Measurements from ENCODE around the gene CEACAM19. TPM values are rescaled to one million over a fixed set of nuclear protein-coding genes. Genes with fewer than 3 reads are reported as not detected.

Gene CEACAM19
- total RNA-seq, 4 donors from 2014 or later, result 0.82 to 5.2 (median 3.5) TPM

GRCh38 chr19:44677019-44677811 lies 5.9 kb downstream of the CEACAM19 start:
- no peaks in the 10 kb centered on the region for H3K9me3 ChIP-seq
- peaks cover 0 to 36% of the 10 kb centered on the region in 2 donors for H3K36me3 ChIP-seq
- no peak overlapping the region for H3K4me3 ChIP-seq
- H3K27ac ChIP-seq, result no peak overlapping the region
- no peaks in the 10 kb centered on the region for H3K27me3 ChIP-seq
- 52 to 61% methylated on average over 8 of the region's 8 CpGs for WGBS, 2 donors (ENCODE audit: low coverage in 1 of 2)
- no peaks in the 10 kb centered on the region for H3K4me1 ChIP-seq
- TF ChIP-seq EP300 (IDR thresholded peaks at IDR 0.05), result no peak
- no peak for TF ChIP-seq POLR2A (IDR thresholded peaks at IDR 0.05)
- TF ChIP-seq CTCF (IDR thresholded peaks at IDR 0.05), result no peak
- TF ChIP-seq POLR2AphosphoS5 (IDR thresholded peaks at IDR 0.05), result no peak
- no peak for ATAC-seq

GRCh38 chr19:44680536-44680935 lies 9.3 kb downstream of the CEACAM19 start:
- ATAC-seq, result no peak
- Histone ChIP-seq H3K27me3 (no peaks in the 10 kb centered on the region), H3K36me3 (peaks cover 0 to 55% of the 10 kb centered on the region in 2 donors), H3K9me3 (no peaks in the 10 kb centered on the region), H3K4me3 (no peak overlapping the region), H3K27ac (no peak overlapping the region), H3K4me1 (peaks cover 0 to 11% (median 0%) of the 10 kb centered on the region in 3 donors)
- TF ChIP-seq EP300 (IDR thresholded peaks at IDR 0.05) (no peak), POLR2AphosphoS5 (IDR thresholded peaks at IDR 0.05) (no peak), POLR2A (IDR thresholded peaks at IDR 0.05) (no peak), CTCF (IDR thresholded peaks at IDR 0.05) (no peak)

GRCh38 chr19:44681992-44682790 lies 10.9 kb downstream of the CEACAM19 start:
- Histone ChIP-seq H3K27ac (no peak overlapping the region), H3K27me3 (no peaks in the 10 kb centered on the region), H3K4me3 (no peak overlapping the region), H3K36me3 (peaks cover 0 to 43% of the 10 kb centered on the region in 2 donors), H3K4me1 (peaks cover 0 to 11% (median 0%) of the 10 kb centered on the region in 3 donors), H3K9me3 (no peaks in the 10 kb centered on the region)
- TF ChIP-seq CTCF (IDR thresholded peaks at IDR 0.05) (no peak), EP300 (IDR thresholded peaks at IDR 0.05) (no peak), POLR2AphosphoS5 (IDR thresholded peaks at IDR 0.05) (no peak), POLR2A (IDR thresholded peaks at IDR 0.05) (no peak)
- 72 to 86% methylated on average over 4 to 8 of the region's 15 CpGs for WGBS, 2 donors (ENCODE audit: low coverage in 1 of 2)
- ATAC-seq, result no peak

- H3K27me3 ChIP-seq, result no peaks in the 10 kb centered on the region
- TF ChIP-seq POLR2AphosphoS5 (IDR thresholded peaks at IDR 0.05) (no peak), EP300 (IDR thresholded peaks at IDR 0.05) (no peak), POLR2A (IDR thresholded peaks at IDR 0.05) (no peak), CTCF (IDR thresholded peaks at IDR 0.05) (no peak)
- H3K36me3 ChIP-seq, result peaks cover 0 to 43% of the 10 kb centered on the region in 2 donors
- no peak overlapping the region for H3K4me3 ChIP-seq
- WGBS, 2 donors (ENCODE audit: low coverage in 1 of 2), result 94 to 100% methylated on average over 1 to 2 of the region's 2 CpGs
- ATAC-seq, result no peak
- no peak overlapping the region for H3K27ac ChIP-seq
- H3K9me3 ChIP-seq, result no peaks in the 10 kb centered on the region
- peaks cover 0 to 11% (median 0%) of the 10 kb centered on the region in 3 donors for H3K4me1 ChIP-seq
These were observed 11.5 kb downstream of the CEACAM19 start for GRCh38 chr19:44682807-44683206.

All from gastroesophageal sphincter (tissue), 4 donors.